HG02870 (cell line): ENCODE measurements around the gene CREB5.

Source experiments
- ATAC-seq: cut with Tn5 transposase; IDR thresholded peaks from one replicate; pipeline ENCODE4 v1.9.1; 2021; ENCODE audit warnings: mild to moderate bottlenecking, moderate library complexity; ENCODE audit not compliant: unreplicated experiment

The CREB5 gene

DNA sequence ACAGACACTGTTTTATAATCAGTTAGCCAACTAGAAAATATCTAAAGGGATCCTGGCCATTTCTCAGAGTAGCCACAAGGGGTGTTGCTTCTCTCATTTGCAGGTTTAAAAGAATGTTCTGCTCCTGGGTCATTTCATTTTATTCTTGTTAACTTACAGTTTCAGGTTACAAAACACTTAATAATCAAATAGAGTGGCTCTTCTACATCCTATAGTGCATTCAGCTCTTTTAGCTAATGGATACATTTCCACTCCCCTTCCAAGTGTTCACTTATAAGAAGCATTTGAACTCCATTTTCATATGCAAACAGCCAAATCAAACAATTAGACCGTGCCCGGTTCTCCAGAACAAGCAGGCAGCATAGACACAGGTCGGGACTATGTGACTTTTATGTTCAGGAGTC is 428.3 kb downstream of the CREB5 start:
- no peak for ATAC-seq

DNA sequence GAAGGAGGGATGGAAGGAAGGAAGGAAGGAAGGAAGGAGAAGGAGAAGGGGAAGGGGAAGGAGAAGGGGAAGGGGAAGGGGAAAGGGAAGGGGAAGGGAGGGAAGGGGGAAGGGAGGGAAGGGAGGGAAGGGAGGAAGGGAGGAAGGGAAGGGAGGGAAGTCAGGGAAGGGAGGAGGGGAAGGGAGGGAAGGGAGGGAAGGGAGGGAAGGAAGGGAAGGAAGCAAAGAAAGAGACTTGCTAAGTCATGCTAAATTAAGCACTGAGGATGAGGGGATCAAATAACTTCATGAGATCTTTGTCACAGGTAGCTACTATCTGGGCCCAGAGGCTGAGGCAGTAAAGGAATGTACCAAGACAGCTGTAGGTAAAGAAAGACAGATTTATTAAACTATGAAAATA is 429.4 kb downstream of the CREB5 start:
- ATAC-seq = no peak

DNA sequence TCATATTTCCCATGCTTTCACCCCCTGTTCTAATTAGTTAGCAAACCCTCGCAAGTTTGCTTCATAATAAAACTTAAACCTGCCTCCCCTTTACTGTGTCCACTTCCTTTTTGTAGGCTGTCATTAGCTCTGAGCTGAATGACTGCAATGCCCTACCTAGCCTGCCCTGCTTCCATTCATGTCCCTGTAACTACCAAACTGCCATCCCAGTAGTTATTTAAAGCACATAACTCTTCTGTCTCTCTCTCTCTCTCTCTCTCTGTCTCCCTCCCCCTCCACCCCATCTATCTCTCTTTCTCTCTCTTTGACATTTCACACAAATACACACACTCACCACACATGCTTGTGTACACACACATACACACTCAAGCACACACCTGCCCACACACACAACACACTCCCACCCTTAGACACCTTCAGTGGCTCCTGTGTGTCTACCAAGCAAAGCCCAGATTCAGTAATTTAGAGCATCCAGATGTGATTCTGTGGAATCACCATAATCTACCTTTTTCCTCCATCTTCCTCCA is 430.5 kb downstream of the CREB5 start:
- ATAC-seq = no peak

DNA sequence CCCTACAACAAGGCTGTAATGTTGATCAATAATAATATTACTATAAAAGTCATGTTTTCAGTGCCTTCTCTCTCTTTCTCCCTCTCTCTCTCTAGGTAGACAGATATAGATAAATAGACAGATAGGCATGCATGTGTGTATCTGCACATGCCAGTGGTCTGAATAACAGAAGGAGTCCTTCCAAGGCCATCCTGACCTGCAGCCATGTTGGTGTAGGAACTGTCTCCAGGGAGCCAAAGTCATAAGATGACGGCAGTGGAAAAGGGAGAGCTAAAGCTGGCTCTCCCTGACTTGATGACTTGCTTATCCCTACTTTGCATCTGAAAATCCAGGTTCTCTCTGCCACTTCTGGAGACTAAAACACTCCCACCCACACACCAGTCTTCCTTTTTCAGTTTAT is 432.8 kb downstream of the CREB5 start:
- ATAC-seq = no peak

DNA sequence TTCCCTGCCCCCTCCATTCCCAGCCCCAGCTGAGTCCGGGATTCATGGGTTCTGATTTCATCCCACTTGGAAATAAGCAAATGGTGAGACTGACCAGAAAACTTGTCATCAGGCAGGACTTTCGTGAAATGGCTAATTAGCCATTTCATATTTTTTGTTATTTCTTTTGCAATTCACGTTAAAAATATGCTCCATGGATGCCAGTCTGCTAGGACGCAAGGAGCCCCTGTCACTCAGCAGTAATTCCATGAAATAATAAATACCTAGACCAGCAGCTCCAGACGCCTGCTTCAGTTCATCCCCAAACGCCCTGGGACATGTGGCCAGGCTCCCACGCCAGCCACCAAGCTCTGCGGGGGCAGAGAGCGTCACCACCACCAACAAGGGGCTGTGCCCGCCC is 434.9 kb downstream of the CREB5 start:
- ATAC-seq = no peak

DNA sequence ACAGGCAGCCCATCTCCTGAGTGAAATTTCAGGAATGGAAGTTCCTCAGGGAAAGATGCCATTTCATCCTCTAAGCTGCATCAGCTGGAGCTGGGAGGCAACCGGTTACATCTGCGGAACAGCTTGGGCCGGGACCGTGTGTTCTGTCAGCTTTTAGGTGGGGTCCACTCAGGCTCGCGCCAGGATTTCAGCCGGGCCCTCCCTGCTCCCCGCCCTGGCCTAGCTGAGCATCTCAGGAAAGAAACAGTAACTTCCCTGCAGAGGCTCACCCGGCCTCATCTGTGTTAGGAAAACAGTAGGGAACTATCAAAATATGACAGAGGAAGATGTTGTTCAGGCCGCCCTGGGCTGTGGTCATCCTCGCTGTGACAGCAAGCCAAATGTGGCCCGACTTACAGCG is 435.4 kb downstream of the CREB5 start:
- ATAC-seq = no peak

DNA sequence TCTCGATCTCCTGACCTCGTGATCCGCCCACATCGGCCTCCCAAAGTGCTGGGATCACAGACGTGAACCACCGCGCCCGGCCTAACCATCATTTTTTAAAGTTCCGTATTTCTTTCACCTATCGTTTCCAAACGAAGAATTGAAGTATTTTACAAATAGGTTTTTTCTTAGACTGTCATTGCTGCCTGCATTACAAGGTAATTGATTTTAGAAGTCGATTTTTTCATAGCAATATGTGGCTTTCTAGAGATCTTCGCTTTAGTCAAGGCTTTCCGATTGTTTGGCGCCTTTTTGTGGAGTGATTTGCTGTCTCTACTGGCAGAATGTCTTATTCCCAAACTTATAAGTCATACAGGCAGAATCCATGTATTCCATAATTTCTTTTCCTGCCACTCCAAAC is 436.6 kb downstream of the CREB5 start:
- no peak for ATAC-seq

DNA sequence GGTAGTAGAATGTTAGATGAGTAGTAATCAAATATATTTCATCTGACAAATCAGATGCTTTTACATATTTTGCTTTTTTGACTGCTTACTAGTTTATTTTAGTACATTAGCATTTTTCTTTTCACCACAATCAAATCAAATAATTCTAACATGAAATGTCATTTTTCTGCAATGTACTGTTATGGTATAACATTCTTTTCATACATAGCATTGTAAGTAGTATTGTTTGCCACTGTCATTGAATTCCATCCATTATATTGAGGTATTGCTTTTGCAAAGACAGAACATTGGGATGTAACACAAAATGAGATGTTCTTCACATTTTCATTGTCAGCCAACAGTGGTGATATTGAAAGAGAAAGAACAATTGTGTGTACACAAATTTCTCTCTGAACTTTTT is 438.4 kb downstream of the CREB5 start:
- ATAC-seq = no peak

DNA sequence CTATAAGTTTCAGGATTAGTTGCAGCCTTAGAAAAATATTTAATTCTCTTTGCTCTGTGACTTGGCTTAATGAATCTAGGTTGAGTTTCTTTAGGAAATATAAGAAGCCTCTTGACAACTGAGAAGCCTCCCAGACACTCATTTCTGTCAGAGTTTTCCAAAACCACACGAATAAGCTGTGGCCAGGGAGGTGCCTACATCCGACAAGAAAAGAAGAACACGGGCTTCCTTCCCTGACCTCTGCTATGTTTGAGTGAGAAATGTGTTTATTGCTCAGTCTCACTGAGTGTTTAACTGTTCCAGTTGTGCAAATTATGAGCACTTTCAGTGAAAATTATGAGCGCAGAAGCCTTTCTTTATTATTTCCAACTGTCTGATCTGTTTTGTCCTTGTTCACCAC is 440.8 kb downstream of the CREB5 start:
- ATAC-seq = no peak

DNA sequence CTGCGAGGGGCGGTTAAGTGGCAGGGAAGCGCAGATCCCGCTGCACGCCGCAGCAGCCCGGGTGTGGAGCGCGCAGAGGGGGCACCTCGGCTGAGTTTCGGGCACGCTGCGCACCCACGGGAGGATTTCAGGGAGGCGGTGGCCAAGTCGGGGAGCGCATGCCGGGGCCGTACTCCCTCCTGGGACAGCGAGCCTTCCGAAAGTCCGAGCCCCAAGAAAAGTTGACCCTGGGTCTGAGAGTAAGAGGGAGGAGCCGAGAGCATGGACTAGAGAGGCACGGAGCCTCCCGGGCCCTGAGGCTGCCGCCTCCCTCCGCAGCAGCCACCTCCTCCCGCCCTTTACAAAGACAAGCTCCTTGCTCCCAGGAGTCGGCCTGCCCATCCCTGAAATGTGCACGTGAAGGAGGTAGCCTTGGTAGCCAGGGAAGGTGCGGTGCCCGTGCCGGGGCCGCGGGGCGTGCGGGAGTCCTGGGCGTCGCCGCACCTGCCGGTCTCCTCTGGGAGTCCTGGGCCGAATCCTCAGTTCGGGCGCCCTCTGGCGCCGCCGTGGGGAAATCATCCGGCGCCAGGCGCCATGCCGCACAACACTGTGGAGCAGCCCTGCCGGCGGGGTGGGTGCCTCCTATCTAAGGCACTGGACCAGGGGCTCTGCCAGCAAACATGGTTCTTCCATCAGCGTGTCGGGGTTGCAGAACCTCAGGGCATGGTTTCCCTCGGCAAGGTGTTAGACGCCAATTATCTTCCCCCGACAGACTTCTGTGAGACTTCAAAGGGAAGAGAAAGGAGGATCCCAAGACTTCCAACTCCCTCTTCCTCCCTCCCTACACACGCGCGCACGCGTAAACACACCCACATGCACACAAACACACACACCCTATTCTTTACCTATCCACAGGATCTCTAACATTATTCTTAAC is 441.8 kb downstream of the CREB5 start:
- peak; percentile 97 for ATAC-seq

DNA sequence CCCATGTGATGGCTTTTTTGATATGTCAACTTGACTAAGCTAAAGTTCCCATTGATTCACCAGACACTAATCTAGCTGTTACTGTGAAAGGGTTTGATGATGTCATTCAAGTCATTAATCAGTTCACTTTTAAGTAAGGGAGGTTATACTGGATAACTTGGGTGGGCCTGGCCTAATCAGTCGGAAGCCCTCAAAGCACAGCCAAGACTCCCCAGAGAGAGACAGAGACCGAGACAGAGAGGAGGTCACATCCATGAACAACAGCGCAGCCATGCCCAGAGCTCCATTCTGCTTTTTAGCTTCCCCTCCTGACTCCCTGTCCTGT is 442.4 kb downstream of the CREB5 start:
- no peak for ATAC-seq

DNA sequence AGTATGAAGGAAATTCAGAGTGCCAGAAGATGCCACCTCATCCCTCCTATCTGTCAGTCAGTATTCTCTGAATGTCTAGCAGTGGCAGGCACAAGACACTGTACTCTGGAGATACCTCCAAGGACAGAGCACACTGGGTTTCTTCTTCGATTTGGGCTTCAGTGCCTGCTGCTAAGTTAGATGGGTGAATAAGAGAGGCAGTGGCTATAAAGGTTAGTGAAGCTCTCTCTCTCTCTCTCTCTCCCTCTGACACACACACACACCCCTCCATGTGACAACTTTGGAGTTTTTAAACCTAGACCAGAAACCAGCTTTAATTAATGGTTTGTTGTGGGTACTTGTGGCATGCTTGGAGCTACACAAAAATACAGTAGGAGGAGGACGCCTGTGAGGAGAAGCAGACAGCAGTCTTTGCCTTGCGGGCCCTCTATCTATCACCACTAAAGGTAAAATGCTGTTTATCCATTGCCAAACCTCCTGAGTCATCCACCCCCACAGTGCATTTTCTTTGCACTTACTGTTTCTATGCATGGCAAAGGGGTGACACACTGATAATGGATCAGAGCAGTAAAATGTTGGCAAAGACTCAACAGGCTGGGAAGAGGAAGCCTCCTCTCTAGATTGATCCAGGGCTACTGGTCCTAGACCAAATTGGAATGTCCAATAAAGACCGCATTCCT is 443.4 kb downstream of the CREB5 start:
- ATAC-seq = no peak

DNA sequence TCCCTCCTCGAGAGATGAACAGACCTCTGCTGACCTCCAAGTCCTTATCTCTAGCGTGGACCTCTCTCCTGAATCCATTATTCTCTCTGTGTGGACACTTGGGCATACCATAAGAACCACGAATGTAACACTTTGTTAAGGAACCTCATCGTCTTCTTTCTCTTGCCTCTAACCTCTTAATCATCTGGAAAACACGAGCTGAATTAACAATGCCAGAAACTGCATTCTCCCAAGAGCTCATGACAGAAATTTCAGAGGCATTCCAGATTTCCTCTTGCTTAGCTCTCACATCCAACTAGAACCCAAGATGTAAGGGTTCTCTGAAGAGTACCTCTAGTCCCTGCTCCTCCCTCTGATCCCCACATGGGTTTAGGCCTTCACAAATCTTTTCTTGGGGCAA is 444.3 kb downstream of the CREB5 start:
- ATAC-seq = no peak

DNA sequence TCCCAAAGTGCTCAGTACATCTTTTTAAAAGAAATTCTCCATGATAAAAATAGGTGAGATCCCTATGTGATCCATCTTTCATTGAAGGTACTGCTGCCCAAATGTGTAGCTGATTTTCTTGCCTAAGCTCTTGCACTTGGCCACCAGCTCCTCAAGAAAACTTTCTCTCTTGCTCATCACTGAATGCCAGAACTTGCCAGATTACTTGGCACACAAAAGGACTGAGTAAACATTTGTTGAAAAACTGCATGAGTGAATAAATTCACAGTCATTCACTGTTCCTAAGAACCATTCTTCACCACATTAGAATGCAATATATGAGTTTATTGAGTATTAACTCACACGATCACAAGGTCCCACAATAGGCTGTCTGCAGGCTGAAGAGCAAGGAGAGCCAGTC is 445.9 kb downstream of the CREB5 start:
- no peak for ATAC-seq

DNA sequence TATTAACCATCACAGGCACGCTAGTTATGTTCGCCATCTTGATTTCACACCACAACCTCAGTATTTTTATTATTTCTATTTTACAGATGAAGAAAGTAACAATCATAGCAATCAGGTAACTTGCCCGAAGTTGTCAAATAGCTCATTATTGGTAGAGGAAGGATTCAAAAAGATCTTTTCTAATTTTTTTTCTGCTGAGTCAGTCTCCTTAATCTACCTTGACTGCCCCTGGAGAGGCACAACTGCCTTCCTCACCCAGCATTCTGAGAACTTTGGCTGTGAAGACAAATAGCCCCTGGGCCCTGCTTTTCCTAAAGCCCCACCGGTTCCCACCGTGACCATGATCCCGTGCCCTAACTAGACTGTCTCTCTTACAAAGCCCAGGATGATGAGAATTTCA is 446.6 kb downstream of the CREB5 start:
- ATAC-seq = no peak

DNA sequence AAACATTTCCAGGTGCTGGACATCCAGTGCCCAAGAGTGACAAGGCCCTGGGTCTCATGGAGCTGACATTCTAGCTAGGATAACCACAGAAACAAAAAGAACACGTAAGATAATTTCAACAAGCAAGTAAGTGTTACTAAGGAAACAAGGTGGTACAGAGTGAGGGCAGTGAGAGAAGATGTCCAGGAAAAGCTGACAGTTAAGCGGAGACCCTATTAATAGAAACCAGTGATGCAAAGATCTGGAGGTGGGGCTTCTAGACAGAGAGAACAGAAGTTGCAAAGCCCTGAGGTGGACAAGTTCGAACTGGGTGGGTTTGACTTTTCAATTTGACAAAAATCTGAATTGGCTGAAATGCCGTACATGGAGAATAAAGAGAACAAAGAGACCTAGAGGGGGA is 449.5 kb downstream of the CREB5 start:
- ATAC-seq = no peak

DNA sequence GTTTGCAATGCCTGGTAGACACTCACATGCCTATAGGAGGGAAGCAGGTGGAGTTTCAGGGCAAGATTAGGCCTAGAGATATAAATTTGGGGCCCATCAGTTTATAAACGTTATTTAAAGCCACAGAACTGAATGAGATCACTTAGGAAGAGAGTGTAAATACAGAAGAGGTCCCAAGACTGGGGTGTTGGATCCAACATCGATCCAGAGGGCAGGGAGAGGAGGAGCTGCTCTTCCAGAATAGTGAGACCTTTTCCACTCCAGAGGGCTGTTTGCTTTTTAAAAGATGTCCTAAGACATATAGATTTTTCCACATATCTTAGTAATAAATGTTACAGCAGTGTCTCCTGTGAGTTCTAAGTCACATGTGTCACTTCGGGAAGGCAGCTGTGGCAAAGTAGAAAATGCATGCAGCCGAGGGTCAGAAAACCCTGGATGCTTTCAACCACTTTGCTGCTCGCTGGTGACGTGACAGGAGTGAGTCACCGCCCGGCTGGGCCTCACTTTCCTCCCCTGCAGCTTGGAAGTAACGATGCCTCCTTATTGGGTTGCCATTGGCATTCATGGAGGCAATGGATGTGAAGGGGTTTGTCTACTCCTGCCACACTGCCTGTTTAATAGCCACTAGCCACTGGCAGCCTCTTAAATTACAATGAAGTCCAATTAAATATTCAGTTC is 450.4 kb downstream of the CREB5 start:
- ATAC-seq = no peak

DNA sequence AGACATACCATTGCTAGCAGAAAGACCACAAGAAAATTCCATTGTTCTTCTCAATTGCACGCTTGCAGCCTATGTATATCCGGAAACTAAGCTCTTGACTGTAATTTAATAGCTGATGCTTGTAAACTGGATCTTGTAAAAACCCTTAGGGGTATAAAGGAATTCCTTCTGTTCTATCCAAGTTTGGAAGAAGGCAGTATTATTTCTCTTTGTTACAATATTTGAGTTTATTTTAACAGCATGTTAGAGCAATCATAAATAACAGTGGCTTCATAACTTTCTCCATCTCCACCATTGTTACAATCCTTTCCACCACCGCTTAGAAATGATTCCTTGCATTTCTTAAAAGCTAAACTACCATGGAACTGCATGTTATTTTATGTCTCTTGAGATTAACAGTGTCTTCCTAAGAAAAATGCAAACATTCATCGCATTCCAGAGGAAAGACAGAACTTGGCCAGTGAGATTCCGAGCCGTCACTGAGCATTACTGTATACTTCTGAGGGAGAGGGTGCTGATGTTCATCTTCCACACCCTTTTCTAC is 453.4 kb downstream of the CREB5 start:
- ATAC-seq = no peak

DNA sequence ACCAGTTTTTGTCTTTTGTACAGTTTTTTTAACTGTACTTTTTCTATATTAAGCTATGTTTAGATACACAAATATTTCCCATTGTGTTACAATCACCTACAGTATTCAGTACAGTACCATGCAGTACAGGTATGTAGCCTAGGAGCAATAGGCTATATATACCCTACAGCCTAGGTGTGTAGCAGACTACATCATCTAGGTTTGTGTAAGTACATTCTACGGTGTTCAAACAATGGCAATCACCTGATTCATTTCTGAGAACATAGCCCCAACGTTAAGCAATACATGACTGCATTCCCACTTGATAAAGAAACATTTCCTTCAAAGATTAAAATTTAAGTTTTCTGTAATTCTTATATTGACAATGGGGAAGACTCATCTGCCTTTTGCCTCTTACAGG is 456.4 kb downstream of the CREB5 start:
- no peak for ATAC-seq

DNA sequence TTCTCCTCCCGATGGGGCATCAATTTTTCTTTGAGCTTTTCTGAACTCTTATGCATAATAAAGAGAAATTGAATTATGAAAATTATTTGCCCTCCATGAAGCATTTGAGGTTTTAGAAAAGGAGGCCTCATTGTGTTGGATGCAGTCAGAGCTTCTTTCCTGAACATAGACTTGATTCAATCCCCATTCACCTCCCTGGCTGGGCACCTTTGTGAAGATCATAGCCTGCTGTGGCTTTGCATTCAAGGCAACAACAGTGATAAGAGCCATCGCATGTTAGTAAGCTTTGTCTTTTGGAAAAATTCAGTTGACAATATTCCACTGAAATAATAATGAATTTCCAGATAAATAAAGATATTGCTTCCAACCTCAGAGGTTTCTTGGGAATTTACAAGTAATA is 458.8 kb downstream of the CREB5 start:
- ATAC-seq = no peak

DNA sequence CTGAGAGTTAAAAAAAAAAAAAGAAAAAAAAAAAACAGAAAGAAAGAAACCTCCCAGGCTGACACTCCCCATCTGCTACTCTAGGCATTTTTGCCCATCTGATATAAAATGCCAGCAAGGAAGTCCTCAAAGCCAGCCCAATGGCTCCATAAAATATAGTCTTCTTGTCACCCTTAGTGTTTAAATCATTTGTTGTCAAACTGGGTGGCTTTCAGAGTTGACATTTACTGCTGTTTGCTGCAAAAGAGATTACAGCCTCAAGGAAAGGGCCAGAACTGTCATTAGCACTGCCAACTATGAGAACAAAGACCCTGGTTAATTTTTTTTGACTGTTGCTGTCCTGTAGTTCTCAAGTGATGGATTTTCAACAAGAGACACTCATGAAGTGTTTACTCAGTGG is 459.3 kb downstream of the CREB5 start:
- no peak for ATAC-seq

DNA sequence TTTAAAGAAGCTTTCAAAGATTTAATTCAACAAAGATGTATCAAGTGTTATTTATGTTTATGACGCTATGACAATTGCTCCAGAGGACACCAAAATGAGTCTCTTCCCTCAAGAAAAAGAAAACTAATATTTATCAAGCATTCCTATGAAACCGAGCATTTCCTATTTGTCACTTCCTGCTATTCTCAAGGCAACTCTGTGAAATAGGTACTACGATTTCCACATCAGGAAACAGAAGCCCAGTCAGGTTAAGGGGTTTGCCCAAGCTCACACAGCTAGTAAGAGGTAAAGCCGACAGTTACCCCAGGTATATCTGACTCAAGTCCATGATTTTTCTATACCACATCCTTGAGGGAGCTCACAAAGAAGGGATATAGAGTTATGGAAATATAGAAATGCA is 459.9 kb downstream of the CREB5 start:
- ATAC-seq = no peak
